Suprapubic skin (tissue), 4 donors: ENCODE data around the gene OR6C74. TPM values are rescaled to one million over a fixed set of nuclear protein-coding genes. Genes with fewer than 3 reads are reported as not detected.

Source experiments
- DNase-seq, 2 donors: peaks; one replicate each; pipeline ENCODE4 v3.0.0-alpha.2; 2019; ENCODE audit warnings: low spot score in 2 of 2
- H3K27ac ChIP-seq: fragments of 200-600 bp; sonication (generic); one replicate; pipeline ENCODE4 v1.5.1; 2019
- H3K27me3 ChIP-seq: fragments of 200-600 bp; sonication (generic); one replicate; pipeline ENCODE4 v1.5.1; 2019
- H3K36me3 ChIP-seq: fragments of 200-600 bp; sonication (generic); one replicate; pipeline ENCODE4 v1.5.1; 2019
- H3K4me1 ChIP-seq: fragments of 200-600 bp; sonication (generic); one replicate; pipeline ENCODE4 v1.5.1; 2019
- H3K4me3 ChIP-seq: fragments of 200-600 bp; sonication (generic); one replicate; pipeline ENCODE4 v1.5.1; 2019; ENCODE audit warnings: mild to moderate bottlenecking
- H3K9me3 ChIP-seq: fragments of 200-600 bp; sonication (generic); one replicate; pipeline ENCODE4 v1.5.1; 2019
- CTCF ChIP-seq, 2 donors: fragments of 200-600 bp in 1 of 2; fragments of 450-650 bp in 1 of 2; sonication (generic) in 1 of 2; IDR thresholded peaks; one replicate each; pipeline ENCODE4 v1.5.1; 2016 to 2019; ENCODE audit warnings: antibody characterized with exemption in 2 of 2, mild to moderate bottlenecking in 1 of 2, moderate library complexity in 1 of 2
- EP300 ChIP-seq: sonication (generic); formaldehyde crosslinking; IDR thresholded peaks from one replicate; pipeline ENCODE4 v1.6.1; 2017; ENCODE audit warnings: antibody characterized with exemption
- POLR2A ChIP-seq, 2 donors: fragments of 450-650 bp; IDR thresholded peaks; one replicate each; pipeline ENCODE4 v1.6.1; 2017; ENCODE audit warnings: antibody characterized with exemption in 2 of 2, mild to moderate bottlenecking in 2 of 2, moderate library complexity in 2 of 2
- POLR2AphosphoS5 ChIP-seq, 3 donors: sonication (generic); formaldehyde crosslinking; IDR thresholded peaks; one replicate each; pipeline ENCODE4 v1.6.1; 2017; ENCODE audit warnings: antibody characterized with exemption in 3 of 3
- WGBS: methylation state at CpG from one replicate; pipeline ENCODE4 v1.1.5; 2018; 5-methylcytosine and 5-hydroxymethylcytosine counted together
- total RNA-seq, 4 donors: library from RNA; depleted of rRNA; stranded (reverse); fragments of >200 nt; gene quantifications; one replicate each; pipeline ENCODE4 v1.1.0, GENCODE V29; 2016

Gene OR6C74
- not detected for total RNA-seq

DNA sequence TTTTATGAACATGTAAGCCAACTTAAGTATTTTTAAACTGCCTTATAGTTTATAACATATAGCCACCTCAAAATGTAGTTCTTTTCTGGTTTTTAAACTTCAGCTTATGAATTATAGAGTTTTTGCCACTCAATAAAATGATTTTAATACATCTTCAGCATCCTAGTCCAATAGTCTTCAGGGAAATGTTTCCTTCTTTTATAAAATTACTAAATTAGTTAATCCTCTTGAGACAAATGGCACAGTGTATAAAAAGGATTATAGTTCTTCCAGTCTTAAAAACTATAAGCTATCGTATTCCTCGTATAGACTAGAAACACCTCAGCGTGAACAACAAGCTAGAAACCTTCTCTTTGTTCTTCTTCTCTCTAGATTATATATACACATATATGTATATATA lies at the start of gene OR6C74:
Gene OR6C74, plus strand, starts transcription at position 301 of the 400 bp plus-strand sequence. CDS start 2,679 bp downstream, outside the sequence.
- no peak within 1 kb of the TSS for H3K4me3 ChIP-seq
- H3K9me3 ChIP-seq, result no peaks in the 10 kb centered on the region
- H3K36me3 ChIP-seq, result no peaks in the 10 kb centered on the region
- H3K27me3 ChIP-seq, result no peaks in the 10 kb centered on the region
- TF ChIP-seq EP300 (no peak), POLR2AphosphoS5 (IDR thresholded peaks at IDR 0.05) (no peak), POLR2A (IDR thresholded peaks at IDR 0.05) (no peak), CTCF (IDR thresholded peaks at IDR 0.05) (no peak)
- WGBS, result 93% methylated on average over 3 of the region's 3 CpGs
- no peak within 1 kb of the TSS for H3K27ac ChIP-seq
- no peak for DNase-seq
- no peaks in the 10 kb centered on the region for H3K4me1 ChIP-seq

DNA sequence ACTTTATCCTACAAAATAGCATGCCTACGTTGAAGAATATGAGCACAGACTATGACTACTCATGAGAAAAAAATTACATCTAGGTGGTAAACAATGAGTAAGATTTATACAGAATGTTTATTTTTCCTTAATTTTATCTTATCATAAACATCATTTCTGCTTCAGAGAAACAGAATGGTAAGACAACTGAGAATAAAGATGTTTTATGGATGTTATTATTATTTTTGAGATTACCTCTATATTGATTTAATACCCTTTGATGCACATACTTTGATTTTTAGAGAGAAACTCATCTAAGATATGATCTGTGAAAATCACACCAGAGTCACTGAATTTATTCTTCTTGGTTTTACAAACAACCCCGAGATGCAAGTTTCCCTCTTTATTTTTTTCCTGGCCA lies 23.7 kb upstream of the OR6C74 start, which contains the start of gene OR10A7:
Gene OR10A7, plus strand, starts transcription at position 301 of the 400 bp plus-strand sequence. Its CDS starts 0 bp downstream, at position 301.
- H3K4me3 ChIP-seq, result no peak within 1 kb of the TSS
- DNase-seq, result no peak
- 85% methylated on average over 2 of the region's 2 CpGs for WGBS

GRCh38 chr12:55226523-55226922 lies 17.9 kb upstream of the OR6C74 start:
- Histone ChIP-seq H3K27ac (no peak overlapping the region), H3K9me3 (no peaks in the 10 kb centered on the region), H3K27me3 (no peaks in the 10 kb centered on the region), H3K4me3 (no peak overlapping the region), H3K4me1 (no peaks in the 10 kb centered on the region), H3K36me3 (no peaks in the 10 kb centered on the region)
- 66% methylated on average over 1 of the region's 1 CpG for WGBS
- no peak for DNase-seq
- TF ChIP-seq POLR2AphosphoS5 (IDR thresholded peaks at IDR 0.05) (no peak), EP300 (no peak)

More for the DNA sequence above, 23.7 kb upstream of the OR6C74 start, which contains the start of gene OR10A7:
- Histone ChIP-seq H3K27ac (no peak within 1 kb of the TSS), H3K9me3 (no peaks in the 10 kb centered on the region), H3K36me3 (no peaks in the 10 kb centered on the region), H3K4me1 (no peaks in the 10 kb centered on the region), H3K27me3 (no peaks in the 10 kb centered on the region)
- TF ChIP-seq POLR2AphosphoS5 (IDR thresholded peaks at IDR 0.05) (no peak), EP300 (no peak), CTCF (IDR thresholded peaks at IDR 0.05) (no peak), POLR2A (IDR thresholded peaks at IDR 0.05) (no peak)

GRCh38 chr12:55227643-55228042 lies 16.8 kb upstream of the OR6C74 start:
- no peak overlapping the region for H3K27ac ChIP-seq
- 51% methylated on average over 3 of the region's 3 CpGs for WGBS
- H3K36me3 ChIP-seq, result no peaks in the 10 kb centered on the region
- TF ChIP-seq POLR2A (IDR thresholded peaks at IDR 0.05) (no peak), EP300 (no peak), POLR2AphosphoS5 (IDR thresholded peaks at IDR 0.05) (no peak), CTCF (IDR thresholded peaks at IDR 0.05) (no peak)
- DNase-seq, result no peak
- no peaks in the 10 kb centered on the region for H3K27me3 ChIP-seq
- no peaks in the 10 kb centered on the region for H3K9me3 ChIP-seq
- H3K4me3 ChIP-seq, result no peak overlapping the region
- H3K4me1 ChIP-seq, result no peaks in the 10 kb centered on the region

- 44% methylated on average over 1 of the region's 1 CpG for WGBS
- TF ChIP-seq EP300 (no peak), POLR2AphosphoS5 (IDR thresholded peaks at IDR 0.05) (no peak), CTCF (IDR thresholded peaks at IDR 0.05) (no peak)
- Histone ChIP-seq H3K4me1 (no peaks in the 10 kb centered on the region), H3K4me3 (no peak overlapping the region), H3K27ac (no peak overlapping the region), H3K27me3 (no peaks in the 10 kb centered on the region), H3K9me3 (no peaks in the 10 kb centered on the region), H3K36me3 (no peaks in the 10 kb centered on the region)
- no peak for DNase-seq
These were observed 1.8 kb downstream of the OR6C74 start for GRCh38 chr12:55246159-55246558.

GRCh38 chr12:55250944-55251343 lies 6.5 kb downstream of the OR6C74 start:
- DNase-seq, result no peak
- Histone ChIP-seq H3K9me3 (peaks cover under 1% of the 10 kb centered on the region), H3K27me3 (no peaks in the 10 kb centered on the region), H3K36me3 (no peaks in the 10 kb centered on the region), H3K4me3 (no peak overlapping the region), H3K27ac (no peak overlapping the region), H3K4me1 (no peaks in the 10 kb centered on the region)
- WGBS, result 60% methylated on average over 3 of the region's 3 CpGs
- TF ChIP-seq POLR2A (IDR thresholded peaks at IDR 0.05) (no peak), POLR2AphosphoS5 (IDR thresholded peaks at IDR 0.05) (no peak), CTCF (IDR thresholded peaks at IDR 0.05) (no peak), EP300 (no peak)
